ENCODE measurements around the gene TNRC18.

Gene TNRC18

GRCh38 chr7:5373300-5373699 is 50.3 kb downstream of the TNRC18 start:
- TF ChIP-seq, protein P1, sequence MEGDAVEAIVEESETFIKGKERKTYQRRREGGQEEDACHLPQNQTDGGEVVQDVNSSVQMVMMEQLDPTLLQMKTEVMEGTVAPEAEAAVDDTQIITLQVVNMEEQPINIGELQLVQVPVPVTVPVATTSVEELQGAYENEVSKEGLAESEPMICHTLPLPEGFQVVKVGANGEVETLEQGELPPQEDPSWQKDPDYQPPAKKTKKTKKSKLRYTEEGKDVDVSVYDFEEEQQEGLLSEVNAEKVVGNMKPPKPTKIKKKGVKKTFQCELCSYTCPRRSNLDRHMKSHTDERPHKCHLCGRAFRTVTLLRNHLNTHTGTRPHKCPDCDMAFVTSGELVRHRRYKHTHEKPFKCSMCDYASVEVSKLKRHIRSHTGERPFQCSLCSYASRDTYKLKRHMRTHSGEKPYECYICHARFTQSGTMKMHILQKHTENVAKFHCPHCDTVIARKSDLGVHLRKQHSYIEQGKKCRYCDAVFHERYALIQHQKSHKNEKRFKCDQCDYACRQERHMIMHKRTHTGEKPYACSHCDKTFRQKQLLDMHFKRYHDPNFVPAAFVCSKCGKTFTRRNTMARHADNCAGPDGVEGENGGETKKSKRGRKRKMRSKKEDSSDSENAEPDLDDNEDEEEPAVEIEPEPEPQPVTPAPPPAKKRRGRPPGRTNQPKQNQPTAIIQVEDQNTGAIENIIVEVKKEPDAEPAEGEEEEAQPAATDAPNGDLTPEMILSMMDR (IDR thresholded peaks at IDR 0.05; ENCODE audit: low read depth, low read length): no peak
- no peak for DNase-seq (ENCODE audit: extremely low read depth, low read depth)

DNA sequence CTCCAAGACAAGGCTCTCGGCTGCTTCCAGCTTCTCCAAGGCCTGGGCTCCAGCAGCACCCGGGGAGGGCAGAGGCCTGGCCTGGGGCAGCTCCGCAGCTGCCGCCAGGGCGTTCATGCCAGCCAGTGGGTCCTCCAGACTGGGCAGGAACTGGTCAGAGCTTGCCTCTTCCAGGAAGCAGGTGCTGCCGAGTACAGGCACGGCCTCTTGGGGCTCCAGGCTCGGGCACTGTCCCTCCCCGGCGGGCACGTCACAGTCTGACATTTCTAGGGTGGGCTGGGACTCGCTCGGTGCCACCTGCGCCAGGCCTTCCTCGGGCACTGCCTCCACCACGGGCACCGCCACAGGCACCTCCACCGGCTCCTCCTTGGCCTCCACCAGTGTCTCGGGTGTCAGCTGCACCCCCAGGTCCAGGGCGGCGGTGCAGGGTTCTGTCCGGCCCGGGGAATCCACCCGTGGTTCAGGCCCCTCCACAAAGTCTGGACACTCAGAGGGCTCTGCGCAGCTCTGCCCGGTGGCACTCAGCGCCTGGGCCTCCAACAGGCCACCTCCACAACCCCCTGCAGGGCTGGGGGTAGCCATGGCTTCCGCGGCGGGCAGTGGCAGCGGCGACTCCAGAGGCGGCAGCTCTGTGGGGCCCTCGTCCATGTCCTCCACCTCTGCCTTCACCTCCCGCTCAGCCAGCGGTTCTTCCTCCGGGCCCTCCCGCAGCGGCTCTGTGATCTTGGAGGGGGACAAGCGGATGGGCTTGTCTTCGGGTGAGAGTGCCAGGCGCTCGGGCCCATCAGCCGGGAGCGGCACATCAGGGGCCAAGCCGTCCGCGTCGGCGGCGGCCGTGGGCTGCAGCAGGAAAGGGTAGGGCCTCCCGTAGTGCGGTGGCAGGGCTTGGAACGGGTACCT is 52.9 kb downstream of the TNRC18 start:
- no peak for DNase-seq (ENCODE audit: extremely low read depth, low read depth)
- TF ChIP-seq, protein P1 (IDR thresholded peaks at IDR 0.05; ENCODE audit: low read depth, low read length): no peak

GRCh38 chr7:5367661-5368060 is 56.0 kb downstream of the TNRC18 start:
- TF ChIP-seq, protein P1 (IDR thresholded peaks at IDR 0.05; ENCODE audit: low read depth, low read length): no peak
- no peak for DNase-seq (ENCODE audit: extremely low read depth, low read depth)

DNA sequence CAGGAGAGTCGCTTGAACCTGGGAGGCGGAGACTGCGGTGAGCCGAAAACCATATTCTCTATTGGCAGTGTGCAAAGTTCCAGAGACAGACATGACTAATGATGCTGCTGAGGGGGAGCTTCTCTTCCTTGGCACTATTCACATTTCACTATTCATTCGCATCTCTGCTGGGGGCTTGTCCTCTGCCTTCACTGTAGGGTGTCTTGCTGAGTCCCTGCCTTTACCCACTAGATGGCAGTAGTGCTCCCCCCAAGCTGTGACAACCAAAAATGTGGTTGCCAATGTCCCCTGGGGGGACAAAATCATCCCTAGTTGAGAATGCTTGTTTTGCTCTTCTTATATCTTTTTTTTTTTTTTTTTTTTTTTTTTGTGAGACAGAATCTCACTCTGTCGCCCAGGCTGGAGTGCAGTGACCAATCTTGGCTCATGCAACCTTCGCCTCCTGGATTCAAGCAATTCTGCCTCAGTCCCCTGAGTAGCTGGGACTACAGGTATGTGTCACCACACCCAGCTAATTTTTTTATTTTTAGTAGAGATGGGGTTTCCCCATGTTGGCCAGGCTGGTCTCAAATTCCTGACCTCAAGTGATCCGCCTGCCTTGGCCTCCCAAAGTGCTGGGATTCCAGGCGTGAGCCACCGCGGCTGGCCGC is 57.5 kb downstream of the TNRC18 start:
- TF ChIP-seq, protein P1 (IDR thresholded peaks at IDR 0.05; ENCODE audit: low read depth, low read length): peak; percentile 81
- DNase-seq (ENCODE audit: extremely low read depth, low read depth): peak; percentile 45

- TF ChIP-seq, protein P1 (IDR thresholded peaks at IDR 0.05; ENCODE audit: low read depth, low read length): no peak
- no peak for DNase-seq (ENCODE audit: extremely low read depth, low read depth)
Observed at GRCh38 chr7:5363729-5364128, 59.9 kb downstream of the TNRC18 start.

DNA sequence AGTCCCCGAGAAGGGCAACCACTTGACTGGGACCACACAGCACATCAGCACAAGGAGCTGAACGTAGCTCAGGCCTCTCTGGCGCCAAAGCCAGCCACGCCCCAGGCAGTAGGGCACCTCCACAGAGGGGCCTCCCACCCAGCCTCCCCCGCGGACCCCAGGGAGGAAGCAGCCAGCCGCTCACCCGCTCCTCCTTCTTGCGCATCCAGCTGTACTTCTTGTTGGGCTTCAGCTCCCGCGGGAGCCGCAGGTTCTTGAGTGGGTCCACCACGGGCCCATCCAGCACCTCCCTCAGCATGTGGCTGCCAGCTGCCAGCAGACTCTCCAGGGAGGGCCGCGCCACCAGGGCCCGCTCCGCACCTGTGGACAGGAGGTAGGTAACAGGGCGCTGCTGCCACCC is 61.2 kb downstream of the TNRC18 start:
- no peak for DNase-seq (ENCODE audit: extremely low read depth, low read depth)
- TF ChIP-seq, protein P1 (IDR thresholded peaks at IDR 0.05; ENCODE audit: low read depth, low read length): no peak

All from AG09319 (cell line).